Forelimb muscle (tissue), 1 donor: ENCODE results near the gene SLC9A5. TPM values are rescaled to one million over a fixed set of nuclear protein-coding genes. Genes with fewer than 3 reads are reported as not detected.

ENCODE experiments used
- DNase-seq: peaks from one replicate; pipeline ENCODE4 v3.0.0-alpha.2; 2013; ENCODE audit warnings: low read depth
- polyA plus RNA-seq: library from polyadenylated mRNA; unstranded; fragments of 120-200 nt; gene quantifications from one replicate; pipeline ENCODE4 v1.2.1, GENCODE V29; 2013; ENCODE audit not compliant: insufficient read length

The SLC9A5 gene
- polyA plus RNA-seq, 1 donor = 1.2 TPM

DNA sequence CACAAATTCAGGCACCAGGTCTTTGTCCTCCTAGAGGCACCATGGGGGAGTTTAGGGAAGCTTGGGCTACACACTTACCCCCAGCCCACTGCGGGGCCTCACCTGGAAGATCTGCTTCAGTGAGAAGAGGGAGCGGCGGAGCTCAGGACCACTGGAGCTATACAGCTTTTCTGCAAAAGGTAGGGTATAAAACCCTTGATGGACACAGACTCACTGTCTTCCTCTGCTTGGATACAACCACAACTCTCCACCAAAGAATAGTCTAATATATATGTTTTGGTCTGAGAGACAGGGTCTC is 10.6 kb upstream of the SLC9A5 start:
- DNase-seq = no peak

DNA sequence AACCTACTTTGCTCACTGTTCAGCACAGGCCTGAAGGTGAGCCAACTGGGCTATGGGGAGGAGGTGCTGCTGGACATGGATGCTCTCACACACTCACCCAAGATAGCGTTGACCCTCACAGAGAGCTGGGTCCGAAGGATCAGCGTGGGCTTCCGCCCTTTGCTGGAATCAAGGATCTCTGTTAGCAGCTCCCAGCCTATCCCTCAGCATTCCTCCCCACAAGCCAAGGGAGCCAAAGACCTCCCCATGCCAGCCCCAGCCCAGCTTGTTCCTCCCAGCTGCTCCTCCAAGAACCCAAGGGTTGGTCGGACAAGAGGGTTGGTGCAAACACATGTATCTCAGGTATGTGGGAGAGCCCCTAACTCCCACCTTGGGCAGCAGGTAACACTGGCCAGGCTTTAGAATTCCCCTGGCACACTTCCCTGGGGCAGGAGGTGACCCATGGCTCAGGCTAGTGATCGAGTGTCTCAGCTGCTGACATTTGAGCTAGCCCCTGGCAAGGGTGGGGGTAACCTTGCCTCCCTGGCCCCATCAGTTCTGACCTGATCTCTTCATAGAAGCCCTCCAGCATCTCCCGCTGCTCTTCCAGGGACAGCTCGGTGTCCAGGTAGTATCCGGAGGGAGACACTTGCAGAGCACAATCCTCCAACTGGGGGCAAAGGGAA is 9.8 kb upstream of the SLC9A5 start:
- DNase-seq = no peak

DNA sequence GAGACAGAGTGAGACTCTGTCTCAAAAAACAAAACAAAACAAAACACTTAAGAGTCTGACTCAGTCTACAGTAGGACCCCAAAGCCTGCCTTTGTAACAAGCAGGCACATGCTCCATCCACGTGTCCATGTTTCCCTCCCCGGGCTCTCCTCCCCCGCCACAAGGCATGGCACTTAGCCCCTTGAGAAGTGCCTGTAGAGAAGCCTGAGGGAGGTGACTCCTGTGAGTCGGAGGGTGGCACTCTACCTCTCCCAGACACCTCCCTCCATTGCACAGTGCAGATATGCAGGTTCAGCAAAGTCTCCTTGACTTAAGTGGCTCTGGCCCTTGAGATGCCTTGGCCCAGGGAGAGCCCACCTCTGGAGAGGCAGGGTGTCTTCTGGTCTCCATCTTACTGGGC is 8.3 kb upstream of the SLC9A5 start:
- no peak for DNase-seq

DNA sequence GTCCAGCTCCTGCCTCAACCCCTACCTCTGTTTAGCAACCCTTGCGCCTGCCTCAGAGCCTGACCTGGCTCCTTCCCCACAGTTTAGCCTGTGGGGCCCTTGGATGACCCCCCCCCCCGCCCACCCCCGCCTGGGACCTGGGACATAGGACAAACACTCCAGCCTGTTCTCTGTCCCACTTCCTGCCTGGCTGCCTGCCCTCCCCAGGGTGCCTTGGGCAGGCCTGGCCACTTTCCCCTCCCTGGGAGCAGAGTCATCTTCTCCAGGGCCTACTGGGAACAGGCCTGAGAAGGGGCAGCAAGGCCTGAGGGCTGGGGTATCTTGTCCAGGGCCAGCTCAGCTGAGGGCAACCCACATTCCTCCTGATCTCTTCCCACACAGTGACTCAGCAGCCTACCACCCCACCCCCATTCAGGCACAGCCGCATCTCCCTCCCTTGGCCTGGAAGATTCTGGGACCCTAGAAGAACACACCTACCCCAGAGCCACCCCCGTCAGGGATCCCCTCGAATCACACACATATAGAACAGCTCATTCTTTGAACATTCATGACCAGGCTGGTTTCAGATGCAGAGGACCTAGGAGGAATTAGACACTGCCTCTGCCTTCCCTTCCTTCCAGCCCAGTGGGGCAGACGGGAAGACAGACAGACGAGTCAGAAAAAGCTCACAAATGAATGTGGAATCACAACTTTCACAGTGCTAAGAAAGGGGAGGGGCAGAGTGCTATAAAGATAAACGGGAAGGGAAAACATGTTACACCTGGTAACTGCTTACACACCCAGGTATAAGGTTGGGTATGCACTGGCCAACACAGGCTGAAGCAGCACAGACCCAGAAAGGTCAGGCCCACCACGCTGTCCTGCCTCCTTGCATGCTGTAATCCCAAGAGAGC is 7.5 kb upstream of the SLC9A5 start:
- DNase-seq = no peak

DNA sequence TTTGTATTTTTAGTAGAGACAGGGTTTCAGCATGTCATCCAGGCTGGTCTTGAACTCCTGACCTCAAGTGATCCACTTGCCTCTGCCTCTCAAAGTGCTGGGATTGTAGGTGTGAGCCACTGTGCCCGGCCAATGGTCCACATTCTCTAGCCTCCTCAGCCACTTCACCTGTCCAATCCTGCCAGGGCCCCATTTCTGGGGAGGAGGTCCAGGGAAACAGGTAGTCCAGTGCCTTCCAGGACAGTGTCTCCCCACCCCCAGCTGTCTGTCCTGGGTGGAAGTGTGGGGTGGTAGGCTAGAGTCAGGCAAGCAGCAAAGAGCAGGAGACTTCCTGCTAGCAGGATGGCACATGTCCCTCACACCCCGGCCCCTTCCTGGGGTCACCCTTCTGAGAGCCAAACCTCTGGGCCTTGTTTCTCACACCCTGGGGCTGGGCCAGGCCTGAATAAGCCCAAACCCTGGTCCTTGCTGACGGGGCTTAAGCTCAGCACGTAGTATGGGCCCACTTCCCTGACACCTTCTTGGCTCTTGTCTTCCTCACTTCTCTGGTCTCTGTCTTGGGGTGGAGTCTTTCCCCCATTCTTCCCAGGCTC is 6.5 kb upstream of the SLC9A5 start:
- DNase-seq = no peak

DNA sequence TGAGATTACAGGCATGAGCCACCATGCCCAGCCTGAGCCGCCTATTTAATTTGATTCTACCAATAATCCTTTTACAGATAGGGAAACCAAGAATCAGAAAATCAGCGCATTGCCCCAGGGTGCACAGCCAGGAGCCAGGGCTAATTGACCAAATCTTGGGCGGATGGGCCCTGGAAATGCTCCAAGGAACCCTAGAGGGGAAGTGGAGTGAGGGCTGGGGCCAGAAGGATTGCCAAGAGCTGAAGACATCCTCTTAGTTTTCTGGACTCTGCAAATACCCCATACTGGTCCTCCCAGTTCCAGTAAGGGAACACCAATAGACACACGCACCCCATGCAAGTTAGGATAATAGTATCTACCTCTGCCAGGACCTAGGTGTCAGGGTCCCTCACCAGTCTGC is 5.3 kb upstream of the SLC9A5 start:
- no peak for DNase-seq

DNA sequence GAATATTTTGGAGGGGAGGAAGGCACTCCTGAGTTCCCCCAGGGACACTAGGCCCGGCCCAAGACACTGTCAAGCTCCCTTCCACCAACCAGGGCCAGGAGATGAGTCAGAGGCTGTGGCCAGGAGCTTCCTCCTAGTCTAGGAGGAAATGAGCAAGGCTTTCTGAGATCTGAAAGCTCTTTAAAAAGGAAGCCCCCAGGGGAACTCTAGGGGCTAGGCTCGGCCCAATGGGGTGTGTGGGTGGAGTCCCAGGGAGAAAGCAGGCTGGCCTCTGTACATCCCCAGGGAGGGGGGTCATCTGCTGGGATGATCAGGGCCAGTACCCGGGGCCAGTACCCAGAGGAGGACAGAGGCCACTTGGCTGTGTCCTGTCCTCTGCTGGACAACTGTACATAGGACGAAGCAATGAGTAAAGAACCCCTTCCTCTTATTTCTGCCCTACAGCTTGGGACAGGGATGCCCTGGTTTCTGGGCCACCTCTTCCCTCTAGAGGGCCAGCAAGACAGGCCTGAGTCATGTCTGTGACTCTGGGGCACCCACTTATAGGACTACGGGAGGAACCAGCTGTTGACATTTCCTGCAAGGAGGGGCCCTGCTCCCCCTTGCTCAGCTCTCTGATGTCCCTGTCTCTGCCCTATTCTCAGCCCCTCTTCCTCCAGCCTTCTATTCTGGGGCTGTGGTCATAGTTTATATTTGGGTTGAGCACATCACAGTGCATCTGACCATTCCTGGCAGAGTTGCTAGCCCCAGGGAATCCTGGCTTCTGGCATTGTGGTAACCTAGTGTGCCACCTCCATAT is 4.2 kb upstream of the SLC9A5 start:
- DNase-seq = no peak

DNA sequence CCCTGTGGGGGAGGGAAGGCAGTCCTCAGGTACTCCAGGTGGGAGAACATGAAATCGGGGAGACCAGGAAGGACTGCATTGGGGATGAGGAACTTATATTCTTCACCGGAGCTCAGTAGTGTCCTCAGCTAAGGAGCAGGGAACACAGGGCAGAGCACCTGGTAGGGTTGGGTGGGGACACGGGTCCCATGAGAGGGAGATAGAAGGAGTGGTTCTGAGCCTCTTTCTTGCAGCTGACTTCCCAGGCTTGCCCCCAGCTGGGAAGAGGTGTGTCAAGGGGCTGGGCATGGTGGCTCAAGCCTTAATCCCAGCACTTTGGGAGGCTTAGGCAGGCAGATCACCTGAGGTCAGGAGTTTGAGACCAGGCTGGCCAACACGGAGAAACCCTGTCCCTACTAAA is 3.6 kb upstream of the SLC9A5 start:
- no peak for DNase-seq

DNA sequence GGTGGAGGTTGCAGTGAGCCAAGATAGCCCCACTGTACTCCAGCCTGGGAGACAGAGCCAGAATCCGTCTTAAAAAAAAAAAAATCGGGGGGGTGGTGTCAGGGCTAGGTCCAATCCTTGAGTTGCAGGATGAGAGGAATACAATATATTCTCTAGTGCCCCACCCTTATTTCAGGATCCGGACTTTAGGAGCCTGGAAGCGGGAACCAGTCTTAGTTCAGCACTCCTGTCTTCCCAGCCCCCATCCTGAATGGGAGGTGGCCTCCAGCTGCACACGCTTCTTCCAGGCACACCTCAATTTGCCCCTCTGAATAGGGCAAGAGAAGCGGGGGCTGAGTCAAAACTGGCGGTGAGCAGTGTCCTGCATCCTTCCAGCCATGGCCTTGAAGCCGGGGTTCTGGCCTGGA is 3.1 kb upstream of the SLC9A5 start:
- DNase-seq = no peak

DNA sequence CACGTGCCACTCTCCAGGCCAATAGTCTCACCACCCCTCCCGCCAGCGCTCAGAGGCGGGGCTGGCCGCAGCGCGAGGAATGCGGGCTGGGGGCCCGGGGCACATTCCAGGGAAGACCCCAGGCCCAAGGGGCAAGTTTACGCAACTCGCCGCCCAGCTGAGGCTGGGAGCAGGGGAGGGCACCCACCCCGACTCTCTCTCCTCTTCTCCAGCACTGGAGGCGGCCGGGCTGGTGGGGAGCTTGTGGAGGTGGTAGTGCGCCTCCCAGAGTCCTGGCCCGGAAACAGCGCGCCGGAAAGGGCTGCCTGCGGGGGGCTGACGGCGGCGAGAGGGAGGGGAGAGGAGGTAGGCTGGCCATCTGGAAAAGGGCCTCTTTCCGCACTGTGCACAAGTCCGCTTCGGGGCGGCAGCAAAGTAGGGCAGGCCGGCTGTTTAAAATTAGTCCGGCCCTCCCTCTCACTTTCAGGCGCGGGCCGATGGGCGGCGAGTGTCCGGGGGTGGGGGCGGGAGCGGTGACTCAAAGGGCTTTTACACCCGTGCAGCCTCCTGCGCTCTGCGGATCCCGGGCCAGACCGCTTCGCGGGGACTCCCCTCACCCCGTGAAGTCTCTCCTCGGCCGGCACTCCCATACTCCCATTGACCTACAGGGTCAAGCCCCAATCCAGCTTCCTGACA is 2.6 kb upstream of the SLC9A5 start:
- no peak for DNase-seq

DNA sequence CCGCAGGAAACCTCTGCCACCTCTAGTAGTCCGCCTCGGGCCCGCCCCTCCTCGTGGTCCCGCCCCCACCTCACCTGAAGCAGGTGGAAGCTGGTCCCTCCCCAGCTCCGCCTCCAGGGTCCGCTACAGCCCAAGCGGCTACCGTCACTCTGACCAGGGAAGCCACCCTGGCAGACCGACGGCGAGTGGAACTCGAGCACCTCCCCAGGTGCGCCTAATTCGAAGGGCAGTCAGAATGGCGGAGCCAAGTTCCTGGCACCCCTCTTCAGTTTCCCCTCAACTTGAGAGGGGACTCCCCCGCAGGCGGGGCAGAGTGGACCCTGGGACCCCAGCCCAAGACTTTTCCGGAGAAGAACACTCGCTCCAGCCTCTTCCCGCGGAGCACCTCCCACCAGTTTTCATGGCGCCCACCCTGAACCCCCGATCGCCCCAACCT is 2.0 kb upstream of the SLC9A5 start:
- DNase-seq = no peak

DNA sequence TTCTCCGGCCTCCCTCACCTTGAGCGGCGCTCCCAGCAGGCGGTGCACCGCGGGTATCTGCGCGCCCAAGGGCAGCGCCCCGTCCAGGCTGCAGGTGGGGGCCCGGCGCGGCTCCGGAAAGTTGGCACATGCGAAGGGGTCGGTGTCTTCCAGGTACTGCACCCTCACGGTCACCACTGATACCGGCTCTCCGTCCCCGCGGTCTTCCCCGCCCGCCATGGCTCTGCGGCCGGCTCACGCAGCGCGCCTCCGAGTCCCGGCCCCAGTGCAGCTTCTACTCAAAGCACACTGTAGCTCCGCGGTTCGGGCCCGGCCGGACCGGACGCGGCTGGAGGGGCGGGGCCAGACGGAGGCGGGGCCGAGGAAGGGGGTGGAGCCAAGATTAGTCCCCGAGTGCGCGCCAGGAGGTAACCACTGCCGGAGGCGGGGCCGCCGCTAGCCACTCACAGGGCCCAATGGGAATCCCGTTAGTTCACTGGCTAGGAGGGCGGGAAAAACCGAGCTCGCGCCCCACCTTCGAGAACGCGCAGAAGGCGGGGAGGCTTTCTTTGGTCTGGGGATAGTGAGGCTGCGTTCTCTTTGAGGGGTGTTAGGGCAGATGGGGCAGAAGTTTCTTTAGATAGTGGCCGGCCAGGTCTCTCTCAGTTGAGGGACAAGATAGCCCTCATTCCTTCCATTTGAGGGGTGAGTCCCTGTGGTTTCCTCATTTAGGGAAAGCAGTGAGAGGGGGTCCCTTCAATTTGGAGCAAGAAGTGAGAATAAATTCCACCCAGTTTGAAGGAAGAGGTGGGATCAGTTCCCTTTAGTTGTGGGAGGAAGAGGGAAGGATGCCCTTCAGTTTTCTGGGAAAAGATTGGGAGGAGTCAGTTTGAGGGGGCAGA is 1.3 kb upstream of the SLC9A5 start, which contains the start of gene FHOD1:
Gene FHOD1, minus strand, starts transcription at position 290 of the 881 bp plus-strand sequence. Its CDS starts 71 bp downstream, at position 219.
- peak; percentile 83 for DNase-seq

DNA sequence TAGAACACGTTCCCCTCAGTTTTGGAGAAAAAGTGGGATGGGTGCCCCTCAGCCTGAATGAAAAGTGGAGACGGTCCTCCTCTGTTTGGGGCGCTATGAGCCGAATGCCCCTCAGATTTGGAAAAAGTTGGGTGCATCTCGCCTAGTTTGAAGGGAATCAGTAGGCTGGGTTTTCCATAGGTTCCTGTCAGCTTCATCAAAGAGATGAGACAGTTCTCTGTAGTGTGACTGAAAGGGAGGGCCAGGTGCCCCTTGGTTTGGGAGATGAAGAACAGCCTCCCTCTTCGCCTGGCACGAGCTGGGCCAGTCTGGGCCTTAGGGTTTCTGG is 742 bp upstream of the SLC9A5 start:
- DNase-seq = no peak

DNA sequence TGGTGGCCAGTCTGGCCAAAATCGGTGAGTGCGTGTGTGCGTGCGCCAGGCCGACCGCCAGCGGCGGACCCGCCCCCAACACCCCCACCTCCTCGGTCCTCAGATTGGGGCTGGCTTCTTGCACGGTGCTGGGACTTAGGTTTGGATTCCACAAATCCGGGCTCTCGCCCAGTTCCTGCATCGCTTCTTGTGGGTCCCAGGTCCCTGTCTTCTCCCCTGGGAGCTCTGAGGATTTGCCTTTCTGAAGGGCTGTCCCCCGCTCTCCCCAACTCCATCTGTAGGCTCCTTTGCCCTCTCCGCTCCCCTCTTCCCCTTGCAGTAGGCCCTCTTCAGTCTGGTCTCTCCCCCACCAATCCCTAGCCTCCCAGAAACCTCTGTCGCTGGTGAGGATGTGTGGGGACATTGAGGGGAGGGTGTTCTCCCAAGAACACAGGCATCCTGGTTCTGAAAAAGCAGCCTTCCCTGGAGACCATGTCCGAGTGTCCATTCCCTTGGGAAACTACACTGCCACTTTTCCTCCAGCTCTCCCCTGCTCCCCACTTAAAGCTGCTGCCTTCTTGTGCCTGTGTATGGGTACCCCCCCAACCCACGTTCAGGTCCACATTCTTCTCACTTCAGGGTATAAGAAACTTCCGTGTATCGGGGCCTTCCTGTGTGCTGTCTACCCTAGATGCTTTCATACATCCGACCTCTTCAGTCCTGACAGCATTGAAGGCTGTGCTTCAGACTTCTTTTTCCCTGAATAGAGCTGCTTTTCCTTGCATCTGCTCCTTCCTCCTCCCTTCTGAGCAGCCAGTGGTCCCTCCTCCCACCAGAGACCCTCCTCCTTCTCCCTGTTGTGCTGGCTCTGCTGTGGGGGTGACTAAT is 632 bp downstream of the SLC9A5 start:
- DNase-seq = no peak

DNA sequence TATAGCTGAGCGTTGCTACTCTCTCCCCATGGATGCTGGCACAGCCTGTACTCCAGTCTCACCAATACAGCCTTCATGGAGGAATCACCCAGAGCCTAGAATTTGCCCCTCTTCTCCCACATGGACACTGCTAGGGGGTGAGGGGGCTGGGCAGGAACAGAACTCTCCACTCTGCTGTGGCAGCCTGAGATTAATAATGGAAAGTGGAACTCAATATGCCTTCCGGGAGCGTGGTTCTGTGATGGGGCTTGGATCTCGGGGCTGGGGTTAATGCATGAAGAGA is 1.2 kb downstream of the SLC9A5 start:
- no peak for DNase-seq

DNA sequence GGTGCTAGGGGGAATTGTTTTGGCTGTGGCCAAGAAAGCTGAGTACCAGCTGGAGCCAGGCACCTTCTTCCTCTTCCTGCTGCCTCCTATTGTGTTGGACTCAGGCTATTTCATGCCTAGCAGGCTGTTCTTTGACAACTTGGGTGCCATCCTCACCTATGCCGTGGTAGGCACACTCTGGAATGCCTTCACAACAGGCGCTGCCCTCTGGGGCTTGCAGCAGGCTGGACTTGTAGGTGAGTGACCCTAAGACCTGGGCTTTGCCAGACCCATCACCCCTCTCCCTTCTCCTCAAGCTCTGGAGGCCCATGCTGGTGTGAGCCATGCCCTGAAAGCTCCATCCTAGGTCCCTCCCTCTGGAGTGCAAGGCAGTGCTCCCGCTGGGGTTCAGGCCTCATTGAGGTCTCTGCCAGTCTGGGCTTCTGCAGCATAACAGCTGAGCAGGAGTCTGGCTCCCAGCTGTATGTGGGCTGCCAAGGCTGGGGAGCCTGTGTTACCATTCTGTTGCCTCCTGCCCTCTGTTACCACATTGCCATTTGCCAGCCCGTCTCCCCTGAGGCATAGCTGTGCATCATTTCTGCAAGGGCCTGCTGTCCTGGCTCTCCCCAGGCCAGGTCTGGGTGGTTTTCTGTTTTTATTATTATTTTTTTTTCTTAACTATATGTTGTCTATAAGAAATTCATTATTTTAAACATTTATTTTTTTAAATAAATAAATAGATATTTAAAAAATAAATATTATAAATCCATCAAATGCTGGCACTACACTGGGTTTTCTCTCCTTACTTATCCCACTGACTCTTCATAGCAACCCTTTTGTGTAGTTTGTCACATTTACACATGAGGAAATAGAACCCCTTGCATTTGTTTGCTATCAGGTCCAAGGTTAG is 4.1 kb downstream of the SLC9A5 start:
- DNase-seq = no peak

DNA sequence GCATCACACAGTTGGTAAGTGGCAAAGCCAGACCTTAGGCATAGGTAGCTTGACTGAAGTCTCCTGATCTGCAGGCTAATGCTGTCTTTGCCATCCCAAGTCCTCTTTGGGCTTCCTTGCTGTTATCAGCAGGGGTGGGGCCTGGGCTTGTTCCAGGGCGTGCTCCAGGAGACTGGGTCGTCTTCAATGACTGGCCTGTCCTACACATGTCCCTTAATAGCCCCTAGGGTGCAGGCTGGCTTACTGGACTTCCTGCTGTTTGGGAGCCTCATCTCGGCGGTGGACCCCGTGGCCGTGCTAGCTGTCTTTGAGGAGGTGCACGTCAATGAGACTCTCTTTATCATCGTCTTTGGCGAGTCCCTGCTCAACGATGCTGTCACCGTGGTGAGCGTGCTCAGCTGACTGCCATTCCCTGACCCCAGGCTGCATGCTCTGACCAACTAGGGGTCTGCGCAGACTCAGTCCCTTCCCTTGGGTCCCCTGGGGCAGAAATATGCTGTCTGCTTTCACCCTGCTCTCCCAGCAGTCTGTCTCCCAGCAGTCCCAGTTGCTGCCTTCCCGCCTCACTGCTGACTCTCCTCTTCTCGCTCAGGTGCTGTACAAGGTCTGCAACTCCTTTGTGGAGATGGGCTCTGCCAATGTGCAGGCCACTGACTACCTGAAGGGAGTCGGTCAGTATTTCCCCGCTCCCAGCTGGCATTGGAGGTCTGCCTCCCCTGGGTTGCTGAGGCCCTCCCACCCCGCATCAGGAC is 6.2 kb downstream of the SLC9A5 start:
- DNase-seq = no peak

DNA sequence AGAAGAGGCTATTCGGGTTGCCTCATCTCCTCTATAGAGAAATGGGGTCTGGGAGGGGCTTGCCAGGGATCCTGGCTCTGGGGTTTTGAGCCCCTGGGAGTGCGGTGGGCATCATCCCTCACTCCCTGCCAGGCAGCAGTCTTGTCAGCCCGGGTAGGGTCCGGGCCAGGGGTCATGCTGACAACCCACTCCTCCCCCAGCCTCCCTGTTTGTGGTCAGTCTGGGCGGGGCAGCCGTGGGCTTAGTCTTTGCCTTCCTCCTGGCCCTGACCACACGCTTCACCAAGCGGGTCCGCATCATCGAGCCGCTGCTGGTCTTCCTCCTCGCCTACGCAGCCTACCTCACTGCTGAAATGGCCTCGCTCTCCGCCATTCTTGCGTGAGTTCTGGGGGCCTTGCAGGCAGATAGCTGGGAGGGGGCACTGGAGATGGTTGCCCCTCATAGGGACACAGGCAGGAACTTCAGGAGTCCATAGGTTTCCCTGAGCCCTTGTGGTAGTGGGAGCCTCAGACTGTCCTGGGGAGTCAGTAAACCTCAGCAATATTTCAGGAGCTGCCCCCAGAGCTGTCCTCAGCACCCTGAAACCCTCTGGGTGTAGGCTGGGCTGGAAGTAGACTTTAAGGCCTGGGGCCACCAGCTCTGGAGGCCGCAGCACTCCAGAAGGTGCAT is 6.9 kb downstream of the SLC9A5 start:
- no peak for DNase-seq
